ENCODE measurements around the gene GPHA2. TPM values are rescaled to one million over a fixed set of nuclear protein-coding genes. Genes with fewer than 3 reads are reported as not detected.

GPHA2 gene
- polyA plus RNA-seq, 1 of the 3 experiments (the other 2 are of a cell fraction): not detected

GRCh38 chr11:64971421-64972233 is 35.9 kb upstream of the GPHA2 start, which contains the start of gene MAJIN (continued):
- no peak for TF ChIP-seq IRF3 (IDR thresholded peaks at IDR 0.05; ENCODE audit: low read depth, low read length)

- Histone ChIP-seq H3K27me3 (ENCODE audit: insufficient read depth) (no peaks in the 10 kb centered on the region), H2AFZ (ENCODE audit: low read depth) (no peak overlapping the region), H3K9me2 (no peaks in the 10 kb centered on the region), H3K27ac (ENCODE audit: low read depth in 2 of 2, low read length in 1 of 2) (no peak overlapping the region), H3K4me1 (ENCODE audit: control insufficient read depth in 1 of 2, insufficient read depth in 2 of 2, low read depth in 1 of 2, low read length in 1 of 2) (no peaks in the 10 kb centered on the region), H3F3A (replicated peaks; ENCODE audit: insufficient read depth) (peaks cover 6% of the 10 kb centered on the region), H3K79me2 (ENCODE audit: insufficient read depth) (no peaks in the 10 kb centered on the region), H4K20me1 (ENCODE audit: insufficient read depth) (no peaks in the 10 kb centered on the region), H3K4me2 (no peak overlapping the region), H3K36me3 (replicated peaks in 1 of 2; ENCODE audit: control insufficient read depth in 1 of 2, insufficient read depth in 2 of 2, low read length in 1 of 2) (no peaks in the 10 kb centered on the region), H3K4me3 (ENCODE audit: low read depth in 2 of 2, low read length in 1 of 2) (no peak overlapping the region), H3K9me3 (no peaks in the 10 kb centered on the region), H3K9ac (no peak overlapping the region)
- ChIA-PET CTCF (no interaction called here), POLR2A (no interaction called here)
- 89% methylated on average over 8 of the region's 8 CpGs for WGBS (ENCODE audit: low lambda C conversion rate)
- no peak for DNase-seq
- TF ChIP-seq FOSL2 (IDR thresholded peaks at IDR 0.05; ENCODE audit: borderline replicate concordance, low read depth): no peak
- TF ChIP-seq FOXM1 (IDR thresholded peaks at IDR 0.05; ENCODE audit: low read depth): no peak
- TF ChIP-seq SIN3A (IDR thresholded peaks at IDR 0.05; ENCODE audit: borderline replicate concordance, low read depth, low read length): no peak
- no peak for TF ChIP-seq RCOR1 (IDR thresholded peaks at IDR 0.05; ENCODE audit: low read length)
- TF ChIP-seq JUND (IDR thresholded peaks at IDR 0.05): no peak
- TF ChIP-seq MEF2A (IDR thresholded peaks at IDR 0.05; ENCODE audit: borderline replicate concordance, low read depth): no peak
- TF ChIP-seq MXI1 (IDR thresholded peaks at IDR 0.05; ENCODE audit: low read depth, low read length): no peak
- TF ChIP-seq CTCF (IDR thresholded peaks at IDR 0.05): no peak
- no peak for TF ChIP-seq REST (IDR thresholded peaks at IDR 0.05; ENCODE audit: low read depth, low read length)
- no peak for TF ChIP-seq RFX5 (IDR thresholded peaks at IDR 0.05; ENCODE audit: low read length)
- TF ChIP-seq, protein P1, sequence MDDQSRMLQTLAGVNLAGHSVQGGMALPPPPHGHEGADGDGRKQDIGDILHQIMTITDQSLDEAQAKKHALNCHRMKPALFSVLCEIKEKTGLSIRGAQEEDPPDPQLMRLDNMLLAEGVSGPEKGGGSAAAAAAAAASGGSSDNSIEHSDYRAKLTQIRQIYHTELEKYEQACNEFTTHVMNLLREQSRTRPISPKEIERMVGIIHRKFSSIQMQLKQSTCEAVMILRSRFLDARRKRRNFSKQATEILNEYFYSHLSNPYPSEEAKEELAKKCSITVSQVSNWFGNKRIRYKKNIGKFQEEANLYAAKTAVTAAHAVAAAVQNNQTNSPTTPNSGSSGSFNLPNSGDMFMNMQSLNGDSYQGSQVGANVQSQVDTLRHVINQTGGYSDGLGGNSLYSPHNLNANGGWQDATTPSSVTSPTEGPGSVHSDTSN (IDR thresholded peaks at IDR 0.05): no peak
- TF ChIP-seq GATA2 (CRISPR knock-in tag; IDR thresholded peaks at IDR 0.05): no peak
These were observed 35.0 kb upstream of the GPHA2 start for GRCh38 chr11:64970731-64971151.
